ENCODE measurements around the gene POLE3.

GRCh38 chr9:113386571-113387393, 23.7 kb downstream of the POLE3 start:
- TF ChIP-seq CTCF (IDR thresholded peaks at IDR 0.05; ENCODE audit: extremely low read depth in 1 of 2, insufficient read depth in 1 of 2, low read depth in 1 of 2, low read length in 2 of 2) (no peak), MAX (IDR thresholded peaks at IDR 0.05; ENCODE audit: insufficient read depth, insufficient read length) (no peak), EZH2 (IDR thresholded peaks at IDR 0.05; ENCODE audit: borderline replicate concordance, low read depth, low read length, severe bottlenecking) (no peak)
